NCI-H128 (cell line): ENCODE results near the gene EXTL2.
"Not testable (repeated sequence)": the region's sequence is repeated elsewhere in the genome, so short reads cannot be mapped to it uniquely, and the experiment has no call there.

Source experiments
- DNase-seq: peaks from one replicate; lab custom pipeline; 2025; ENCODE audit not compliant: unreplicated experiment; lab: John Stamatoyannopoulos, UW

Gene EXTL2

GRCh38 chr1:100860397-100860991 lies 34.1 kb downstream of the EXTL2 start:
- DNase-seq: no peak

GRCh38 chr1:100855116-100855515 lies 39.5 kb downstream of the EXTL2 start:
- not testable (repeated sequence) for DNase-seq

GRCh38 chr1:100852976-100853375 lies 41.7 kb downstream of the EXTL2 start:
- DNase-seq: no peak

GRCh38 chr1:100851726-100852125 lies 42.9 kb downstream of the EXTL2 start:
- DNase-seq: no peak

- no peak for DNase-seq
Observed at GRCh38 chr1:100847361-100848082, 47.1 kb downstream of the EXTL2 start.

- DNase-seq: not testable (repeated sequence)
Observed at GRCh38 chr1:100843160-100843559, 51.5 kb downstream of the EXTL2 start.

- no peak for DNase-seq
Observed at GRCh38 chr1:100835866-100836842, 58.5 kb downstream of the EXTL2 start.

- no peak for DNase-seq
Observed at GRCh38 chr1:100834777-100835660, 59.6 kb downstream of the EXTL2 start.

- no peak for DNase-seq
Observed at GRCh38 chr1:100832694-100833428, 61.8 kb downstream of the EXTL2 start.

- not testable (repeated sequence) for DNase-seq
Observed at GRCh38 chr1:100825666-100826065, 69.0 kb downstream of the EXTL2 start.
